K562 (cell line): ENCODE results near the gene SMAD3. TPM values are rescaled to one million over a fixed set of nuclear protein-coding genes. Genes with fewer than 3 reads are reported as not detected.

Experiments used
- ATAC-seq: fragments of 200-7000 bp; cut with Tn5 transposase; 3 replicates; pipeline ENCODE4 v1.9.1; 2020; ENCODE audit warnings: moderate library complexity
- BruUV-seq: library from RNA; stranded (reverse); fragments of 400-500 nt; replicated peaks from 2 replicates; lab custom pipeline; 2021; lab: Mats Ljungman, UMichigan
- CTCF ChIA-PET: fragments of 300-600 bp; formaldehyde crosslinking; extraction: SDS; loops from one replicate; lab custom pipeline; 2021; ENCODE audit warnings: low intra/inter-chr PET ratio; lab: Yijun Ruan, JAX
- POLR2A ChIA-PET: fragments of 300-600, 350-650 bp; sonication (Branson Sonifier 250); formaldehyde crosslinking; extraction: SDS; loops from one replicate; lab custom pipeline; 2021; ENCODE audit warnings: antibody characterized with exemption, inconsistent platforms; lab: Yijun Ruan, JAX
- DNase-seq, 4 experiments: peaks; one replicate each; pipeline versions ENCODE4 v3.0.0 to v3.0.0-alpha.2; 2011 to 2018; ENCODE audit warnings: low spot score in 3 of 4, mixed read lengths in 3 of 4; ENCODE audit errors: extremely low read depth in 1 of 4
- FAIRE-seq: peaks from 2 replicates; lab custom pipeline; 2011; peaks lifted over from hg19 to GRCh38; lab: Jason Lieb, UNC
- H2AFZ ChIP-seq: 2 replicates; pipeline ENCODE4 v1.6.0; 2011; ENCODE audit warnings: low read depth, low read length, control low read depth, inconsistent platforms
- H3K27ac ChIP-seq: fragments of 200-600 bp; 3 replicates; pipeline ENCODE4 v1.8.0; 2011; ENCODE audit warnings: low read depth, mild to moderate bottlenecking, control low read depth, inconsistent platforms, low read length, moderate library complexity, mixed read lengths; ENCODE audit errors: extremely low read depth
- H3K27me3 ChIP-seq, 2 experiments: fragments of 300-600 bp in 1 of 2; 2 replicates in 1 of 2; 3 replicates in 1 of 2; pipeline versions ENCODE4 v1.6.0 to v1.8.0; 2011; ENCODE audit warnings: inconsistent platforms in 2 of 2, low read length in 2 of 2, mild to moderate bottlenecking in 1 of 2, mixed read lengths in 1 of 2, moderate library complexity in 1 of 2; ENCODE audit not compliant: control insufficient read depth in 2 of 2, insufficient read depth in 2 of 2
- H3K36me3 ChIP-seq: fragments of 300-600 bp; 3 replicates; pipeline ENCODE4 v1.8.0; 2011; ENCODE audit warnings: mild to moderate bottlenecking, low read length, inconsistent platforms; ENCODE audit not compliant: control insufficient read depth, insufficient read depth
- H3K4me1 ChIP-seq, 2 experiments: fragments of 200-600 bp in 1 of 2; replicated peaks in 1 of 2; 2 replicates in 1 of 2; 3 replicates in 1 of 2; pipeline versions ENCODE4 v1.5.1 to v1.8.0; 2011; ENCODE audit warnings: inconsistent platforms in 2 of 2, low read length in 2 of 2, mild to moderate bottlenecking in 1 of 2, mixed read lengths in 1 of 2, moderate library complexity in 1 of 2; ENCODE audit not compliant: control insufficient read depth in 2 of 2, insufficient read depth in 2 of 2
- H3K4me2 ChIP-seq: 2 replicates; pipeline ENCODE4 v1.6.1; 2011; ENCODE audit warnings: low read length, control low read depth, inconsistent platforms, mixed read lengths; ENCODE audit not compliant: insufficient read depth
- H3K4me3 ChIP-seq: fragments of 200-600 bp; sonication (generic), shearing (Covaris generic); 2 replicates; pipeline ENCODE4 v1.5.1; 2016; ENCODE audit warnings: control low read depth, inconsistent platforms
- H3K79me2 ChIP-seq: fragments of 200-600 bp; 3 replicates; pipeline ENCODE4 v1.8.0; 2011; ENCODE audit warnings: low read length, inconsistent platforms; ENCODE audit not compliant: control insufficient read depth, insufficient read depth
- H3K9ac ChIP-seq, 2 experiments: 2 replicates each; pipeline versions ENCODE4 v1.6.0 to v1.6.1; 2011; ENCODE audit warnings: low read depth in 2 of 2, low read length in 2 of 2, control low read depth in 1 of 2, inconsistent platforms in 1 of 2, mild to moderate bottlenecking in 1 of 2, mixed read lengths in 1 of 2; ENCODE audit not compliant: insufficient read depth in 1 of 2
- H3K9me1 ChIP-seq: one replicate; pipeline ENCODE4 v1.6.0; 2011; ENCODE audit warnings: inconsistent platforms, mild to moderate bottlenecking, low read length, moderate library complexity; ENCODE audit not compliant: control insufficient read depth, insufficient read depth
- H3K9me3 ChIP-seq: replicated peaks from 2 replicates; pipeline ENCODE4 v1.5.1; 2011; ENCODE audit warnings: low read depth, low read length, inconsistent platforms; ENCODE audit not compliant: control insufficient read depth, insufficient read depth
- H4K20me1 ChIP-seq: replicated peaks from 2 replicates; pipeline ENCODE4 v1.6.1; 2011; ENCODE audit warnings: low read length, inconsistent platforms, mixed read lengths; ENCODE audit not compliant: control insufficient read depth, insufficient read depth
- BRF1 ChIP-seq: IDR thresholded peaks from 3 replicates; pipeline ENCODE4 v1.6.1; 2011; ENCODE audit warnings: borderline replicate concordance, mild to moderate bottlenecking; ENCODE audit not compliant: insufficient read length; ENCODE audit errors: extremely low read depth
- FOXK2 ChIP-seq, 2 experiments: fragments of 450-650 bp; IDR thresholded peaks in 1 of 2; conservative IDR thresholded peaks in 1 of 2; 2 replicates each; pipeline ENCODE4 v1.6.1; 2016; ENCODE audit warnings: low read depth in 2 of 2, mild to moderate bottlenecking in 1 of 2
- LARP7 ChIP-seq: fragments of 450-650 bp; IDR thresholded peaks from 2 replicates; pipeline ENCODE4 v1.6.1; 2016
- NBN ChIP-seq: fragments of 450-650 bp; IDR thresholded peaks from 2 replicates; pipeline ENCODE4 v1.6.1; 2016; ENCODE audit warnings: low read depth, mild to moderate bottlenecking
- NFYB ChIP-seq: IDR thresholded peaks from 2 replicates; pipeline ENCODE4 v1.6.1; 2011; ENCODE audit warnings: mild to moderate bottlenecking, moderate library complexity; ENCODE audit not compliant: insufficient read length; ENCODE audit errors: extremely low read depth
- SAFB ChIP-seq: fragments of 200-400 bp; formaldehyde crosslinking; IDR thresholded peaks from 2 replicates; pipeline ENCODE4 v1.6.1; 2017; ENCODE audit warnings: low read depth, low read length, borderline replicate concordance
- SFPQ ChIP-seq: fragments of 200-400 bp; formaldehyde crosslinking; IDR thresholded peaks from 2 replicates; pipeline ENCODE4 v1.6.1; 2017; ENCODE audit warnings: mild to moderate bottlenecking, low read depth, low read length, moderate library complexity
- SIN3B ChIP-seq: fragments of 450-650 bp; IDR thresholded peaks from 2 replicates; pipeline ENCODE4 v1.6.1; 2017; ENCODE audit warnings: low read depth, mild to moderate bottlenecking, moderate library complexity
- STAT5B ChIP-seq: fragments of 250-450 bp; sonication (Bioruptor Pico); IDR thresholded peaks from 2 replicates; pipeline ENCODE4 v1.8.0; 2021; ENCODE audit warnings: mild to moderate bottlenecking, inconsistent platforms
- ZNF212 ChIP-seq: fragments of 450-650 bp; formaldehyde crosslinking; IDR thresholded peaks from 2 replicates; pipeline ENCODE4 v1.4.0; 2020; ENCODE audit warnings: mild to moderate bottlenecking
- WGBS: fragments of 100-300 bp; shearing (Covaris generic); methylation state at CpG from one replicate; pipeline ENCODE4 v1.1.6; 2016; ENCODE audit warnings: low coverage, mixed read lengths; ENCODE audit not compliant: insufficient coverage; ENCODE audit errors: missing lambda C conversion rate; 5-methylcytosine and 5-hydroxymethylcytosine counted together
- in situ Hi-C: fragments of 300-500 bp; cut with MboI; formaldehyde crosslinking; loops from 4 replicates; pipeline ENCODE4 v1.15.0; 2018; ENCODE audit warnings: inconsistent platforms, mixed read lengths
- intact Hi-C: fragments of 100-400 bp; cut with micrococcal nuclease; formaldehyde crosslinking; loops from 2 replicates; pipeline ENCODE4 v1.14.2; 2022
- polyA plus RNA-seq, 8 experiments: library from polyadenylated mRNA; depleted of rRNA in 4 of 8; stranded (reverse) in 5 of 8; unstranded in 3 of 8; fragments of >200 nt; fragmentation: Nextera tagmentation in 2 of 8; fragmentation: Illumina TruSeq in 1 of 8; extraction: Ambion mirVana in 2 of 8; extraction: Trizol in 1 of 8; gene quantifications; 2 replicates each; pipeline versions ENCODE4 v1.2.1 to v1.2.3, GENCODE V29; 2011 to 2014; ENCODE audit warnings: inconsistent platforms in 1 of 8, missing spikeins in 1 of 8
- total RNA-seq, 7 experiments: library from RNA; depleted of rRNA in 6 of 7; stranded (reverse); fragments of >200 nt in 6 of 7; fragmentation: Illumina TruSeq in 2 of 7; extraction: Trizol in 2 of 7; gene quantifications; 2 replicates each; pipeline versions ENCODE4 v1.2.1 to v1.2.3, GENCODE V29; 2011 to 2021; ENCODE audit warnings: low replicate concordance in 1 of 7

SMAD3 gene
- total and polyA plus RNA-seq, 9 of the 15 experiments (the other 6 are each of a cell fraction or from before 2014, with no cell fraction given) = 4.3 to 39.2 (median 11.1) TPM

GRCh38 chr15:67227846-67228245, 162.4 kb downstream of the SMAD3 start:
- BruUV-seq = no TSS peak
- no peak for FAIRE-seq
- Histone ChIP-seq H3K27ac (no peak overlapping the region), H3K9me1 (no peaks in the 10 kb centered on the region), H3K4me2 (no peak overlapping the region), H3K4me1 (no peaks in the 10 kb centered on the region), H4K20me1 (no peaks in the 10 kb centered on the region), H3K27me3 (no peaks in the 10 kb centered on the region), H3K9ac (no peak overlapping the region), H3K36me3 (peaks cover 54% of the 10 kb centered on the region), H3K4me3 (no peak overlapping the region), H3K9me3 (no peaks in the 10 kb centered on the region), H3K79me2 (no peaks in the 10 kb centered on the region), H2AFZ (no peak overlapping the region)
- DNase-seq = no peak
- in situ Hi-C loops = no loop called here
- ChIA-PET POLR2A (no interaction called here), CTCF (no interaction called here)
- TF ChIP-seq BRF1 = no peak
- no peak for TF ChIP-seq FOXK2 (conservative IDR thresholded peaks at IDR 0.05 in 1 of 2, IDR thresholded peaks at IDR 0.05 in 1 of 2; ENCODE audit: low read depth in 2 of 2)
- TF ChIP-seq SFPQ = no peak
- TF ChIP-seq ZNF212 (CRISPR knock-in tag) = no peak
- no peak for TF ChIP-seq NFYB
- no peak for TF ChIP-seq SIN3B
- TF ChIP-seq NBN = no peak
- TF ChIP-seq LARP7 = no peak
- TF ChIP-seq STAT5B (CRISPR knock-in tag) = no peak
- TF ChIP-seq SAFB = no peak
- 88% methylated on average over 1 of the region's 1 CpG for WGBS
- intact Hi-C loops = no loop called here
- ATAC-seq = no peak
